Measurements from ENCODE around the gene MVB12B. TPM values are rescaled to one million over a fixed set of nuclear protein-coding genes. Genes with fewer than 3 reads are reported as not detected.
A peak's percentile ranks its signal among the peaks of the same experiment; 100 is the strongest.

The MVB12B gene
- polyA plus RNA-seq, 1 donor from 2014 or later: 39.5 TPM

DNA sequence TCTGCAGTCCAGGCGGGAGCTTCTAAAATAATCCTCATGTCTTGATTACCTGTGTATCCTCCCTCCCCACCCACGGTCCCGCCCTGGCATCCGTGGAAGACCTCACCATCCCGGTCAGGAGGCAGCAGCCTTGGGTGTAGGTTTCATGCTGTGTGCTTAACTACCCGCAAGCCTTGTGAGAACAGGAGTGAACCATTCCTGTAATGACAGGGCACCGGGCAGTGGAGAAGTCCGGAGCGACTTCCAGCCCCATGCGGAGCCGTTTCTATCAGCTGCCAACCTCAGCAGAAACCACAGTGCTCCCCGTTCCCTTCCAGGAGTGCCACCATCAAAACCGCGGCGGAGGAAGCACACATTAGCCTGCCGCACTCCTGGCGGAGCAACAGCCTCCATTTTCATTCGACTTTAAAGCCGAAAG lies 163.6 kb downstream of the MVB12B start:
- no peak overlapping the region for H3K4me2 ChIP-seq (ENCODE audit: low read length)
- H3K27ac ChIP-seq (ENCODE audit: low read length): no peak overlapping the region
- no peaks in the 10 kb centered on the region for H3K27me3 ChIP-seq (ENCODE audit: insufficient read depth, low read depth, low read length)
- no peaks in the 10 kb centered on the region for H3K9me2 ChIP-seq (ENCODE audit: insufficient read depth, low read length)
- TF ChIP-seq EZH2 (IDR thresholded peaks at IDR 0.05; ENCODE audit: borderline replicate concordance, insufficient read depth, low read length, poor library complexity, severe bottlenecking) (no peak), SMC3 (conservative IDR thresholded peaks at IDR 0.05; ENCODE audit: poor library complexity) (no peak), EP300 (conservative IDR thresholded peaks at IDR 0.05; ENCODE audit: poor library complexity, severe bottlenecking) (no peak), REST (IDR thresholded peaks at IDR 0.05; ENCODE audit: borderline replicate concordance) (no peak), MXI1 (conservative IDR thresholded peaks at IDR 0.05; ENCODE audit: poor library complexity, severe bottlenecking) (no peak), TAF1 (IDR thresholded peaks at IDR 0.05; ENCODE audit: low read depth) (no peak), RAD21 (conservative IDR thresholded peaks at IDR 0.05) (no peak), POLR2AphosphoS5 (IDR thresholded peaks at IDR 0.05) (no peak)
- TF ChIP-seq, protein P1, sequence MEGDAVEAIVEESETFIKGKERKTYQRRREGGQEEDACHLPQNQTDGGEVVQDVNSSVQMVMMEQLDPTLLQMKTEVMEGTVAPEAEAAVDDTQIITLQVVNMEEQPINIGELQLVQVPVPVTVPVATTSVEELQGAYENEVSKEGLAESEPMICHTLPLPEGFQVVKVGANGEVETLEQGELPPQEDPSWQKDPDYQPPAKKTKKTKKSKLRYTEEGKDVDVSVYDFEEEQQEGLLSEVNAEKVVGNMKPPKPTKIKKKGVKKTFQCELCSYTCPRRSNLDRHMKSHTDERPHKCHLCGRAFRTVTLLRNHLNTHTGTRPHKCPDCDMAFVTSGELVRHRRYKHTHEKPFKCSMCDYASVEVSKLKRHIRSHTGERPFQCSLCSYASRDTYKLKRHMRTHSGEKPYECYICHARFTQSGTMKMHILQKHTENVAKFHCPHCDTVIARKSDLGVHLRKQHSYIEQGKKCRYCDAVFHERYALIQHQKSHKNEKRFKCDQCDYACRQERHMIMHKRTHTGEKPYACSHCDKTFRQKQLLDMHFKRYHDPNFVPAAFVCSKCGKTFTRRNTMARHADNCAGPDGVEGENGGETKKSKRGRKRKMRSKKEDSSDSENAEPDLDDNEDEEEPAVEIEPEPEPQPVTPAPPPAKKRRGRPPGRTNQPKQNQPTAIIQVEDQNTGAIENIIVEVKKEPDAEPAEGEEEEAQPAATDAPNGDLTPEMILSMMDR (IDR thresholded peaks at IDR 0.05; ENCODE audit: poor library complexity, severe bottlenecking): no peak
- no peaks in the 10 kb centered on the region for H3K36me3 ChIP-seq (ENCODE audit: insufficient read depth, low read length)
- H3F3A ChIP-seq (ENCODE audit: insufficient read depth, low read length, poor library complexity, severe bottlenecking): no peaks in the 10 kb centered on the region
- no peak overlapping the region for H2AFZ ChIP-seq (ENCODE audit: low read depth, low read length)
- H3K79me2 ChIP-seq (replicated peaks; ENCODE audit: insufficient read depth, low read length): no peaks in the 10 kb centered on the region
- H3K9me3 ChIP-seq (ENCODE audit: low read length): no peaks in the 10 kb centered on the region
- no peak overlapping the region for H3K9ac ChIP-seq (ENCODE audit: low read length)
- H3K4me3 ChIP-seq (ENCODE audit: low read length): no peak overlapping the region
- no peaks in the 10 kb centered on the region for H4K20me1 ChIP-seq (ENCODE audit: insufficient read depth)

GRCh38 chr9:126490871-126491567 lies 164.4 kb downstream of the MVB12B start:
- H3K9me2 ChIP-seq (ENCODE audit: insufficient read depth, low read length): no peaks in the 10 kb centered on the region
- no peak overlapping the region for H2AFZ ChIP-seq (ENCODE audit: low read depth, low read length)
- H3K27ac ChIP-seq (ENCODE audit: low read length): no peak overlapping the region
- no peaks in the 10 kb centered on the region for H4K20me1 ChIP-seq (ENCODE audit: insufficient read depth)
- no peaks in the 10 kb centered on the region for H3K9me3 ChIP-seq (ENCODE audit: low read length)
- no peaks in the 10 kb centered on the region for H3K27me3 ChIP-seq (ENCODE audit: insufficient read depth, low read depth, low read length)
- H3K79me2 ChIP-seq (replicated peaks; ENCODE audit: insufficient read depth, low read length): no peaks in the 10 kb centered on the region
- no peak overlapping the region for H3K4me3 ChIP-seq (ENCODE audit: low read length)
- H3K4me2 ChIP-seq (ENCODE audit: low read length): no peak overlapping the region
- no peaks in the 10 kb centered on the region for H3K36me3 ChIP-seq (ENCODE audit: insufficient read depth, low read length)
- H3F3A ChIP-seq (ENCODE audit: insufficient read depth, low read length, poor library complexity, severe bottlenecking): no peaks in the 10 kb centered on the region
- TF ChIP-seq, protein P1 (IDR thresholded peaks at IDR 0.05; ENCODE audit: poor library complexity, severe bottlenecking): peak; percentile 92
- no peak for TF ChIP-seq TAF1 (IDR thresholded peaks at IDR 0.05; ENCODE audit: low read depth)
- peak; percentile 25 for TF ChIP-seq MXI1 (conservative IDR thresholded peaks at IDR 0.05; ENCODE audit: poor library complexity, severe bottlenecking)
- TF ChIP-seq SMC3 (conservative IDR thresholded peaks at IDR 0.05; ENCODE audit: poor library complexity): peak; percentile 92
- peak; percentile 96 for TF ChIP-seq RAD21 (conservative IDR thresholded peaks at IDR 0.05)
- H3K9ac ChIP-seq (ENCODE audit: low read length): no peak overlapping the region
